SK-N-SH (cell line): ENCODE measurements around the gene ZIC3. TPM values are rescaled to one million over a fixed set of nuclear protein-coding genes. Genes with fewer than 3 reads are reported as not detected.

Experiments
- CTCF ChIA-PET: fragments of 300-600, 350-600 bp; formaldehyde crosslinking; extraction: SDS; loops from one replicate; lab custom pipeline; 2021; lab: Yijun Ruan, JAX
- POLR2A ChIA-PET: fragments of 350-600 bp; sonication (Branson Sonifier 250); formaldehyde crosslinking; extraction: SDS; loops from one replicate; lab custom pipeline; 2020; ENCODE audit warnings: antibody characterized with exemption, inconsistent platforms; lab: Yijun Ruan, JAX
- DNase-seq: peaks from one replicate; pipeline ENCODE4 v3.0.0; 2012
- H2AFZ ChIP-seq: fragments of 200-600 bp; sonication (generic); 2 replicates; pipeline ENCODE4 v1.8.1; 2016; ENCODE audit warnings: antibody characterized with exemption, mild to moderate bottlenecking, low read depth
- H3F3A ChIP-seq: fragments of 200-600 bp; sonication (generic); replicated peaks from 2 replicates; pipeline ENCODE3; 2016; ENCODE audit warnings: antibody characterized with exemption, mild to moderate bottlenecking; ENCODE audit not compliant: insufficient read depth
- H3K27ac ChIP-seq, 2 experiments: fragments of 200-500 bp in 1 of 2; fragments of 200-600 bp in 1 of 2; sonication (Bioruptor generic) in 1 of 2; sonication (generic), shearing (Covaris generic) in 1 of 2; 2 replicates each; pipeline versions ENCODE4 v1.5.1 to v1.6.1; 2014 to 2016; ENCODE audit warnings: low read depth in 2 of 2, inconsistent platforms in 1 of 2, low read length in 1 of 2, mild to moderate bottlenecking in 1 of 2, mixed read lengths in 1 of 2
- H3K27me3 ChIP-seq: fragments of 200-600 bp; sonication (generic), shearing (Covaris generic); 2 replicates; pipeline ENCODE4 v1.6.1; 2016; ENCODE audit warnings: mixed run types; ENCODE audit not compliant: insufficient read depth
- H3K36me3 ChIP-seq, 2 experiments: fragments of 200-500 bp in 1 of 2; fragments of 200-600 bp in 1 of 2; sonication (Bioruptor generic) in 1 of 2; sonication (generic) in 1 of 2; replicated peaks in 1 of 2; 2 replicates each; pipeline versions ENCODE3 to v1.5.1; 2014 to 2016; ENCODE audit warnings: low read length in 1 of 2, mild to moderate bottlenecking in 1 of 2; ENCODE audit not compliant: insufficient read depth in 2 of 2, control insufficient read depth in 1 of 2
- H3K4me1 ChIP-seq, 2 experiments: fragments of 200-500 bp in 1 of 2; fragments of 200-600 bp in 1 of 2; sonication (Bioruptor generic) in 1 of 2; sonication (generic), shearing (Covaris generic) in 1 of 2; 2 replicates each; pipeline versions ENCODE4 v1.5.1 to v1.6.1; 2014 to 2016; ENCODE audit warnings: low read depth in 1 of 2, low read length in 1 of 2, mixed run types in 1 of 2; ENCODE audit not compliant: insufficient read depth in 2 of 2, control insufficient read depth in 1 of 2
- H3K4me2 ChIP-seq: fragments of 200-600 bp; sonication (generic), shearing (Covaris generic); 2 replicates; pipeline ENCODE4 v1.6.1; 2017; ENCODE audit warnings: mixed run types
- H3K4me3 ChIP-seq, 2 experiments: fragments of 200-500 bp in 1 of 2; fragments of 200-600 bp in 1 of 2; sonication (Bioruptor generic) in 1 of 2; sonication (generic), shearing (Covaris generic) in 1 of 2; 2 replicates each; pipeline versions ENCODE4 v1.5.1 to v1.8.1; 2014 to 2016; ENCODE audit warnings: low read depth in 2 of 2, inconsistent platforms in 1 of 2, low read length in 1 of 2, mild to moderate bottlenecking in 1 of 2, mixed read lengths in 1 of 2, moderate library complexity in 1 of 2
- H3K79me2 ChIP-seq: fragments of 200-600 bp; sonication (generic); 2 replicates; pipeline ENCODE4 v1.8.1; 2017; ENCODE audit warnings: mild to moderate bottlenecking; ENCODE audit not compliant: insufficient read depth
- H3K9ac ChIP-seq: fragments of 200-600 bp; sonication (generic); 2 replicates; pipeline ENCODE4 v1.6.1; 2017; ENCODE audit warnings: mixed run types
- H3K9me2 ChIP-seq: fragments of 200-600 bp; sonication (generic); 2 replicates; pipeline ENCODE4 v1.6.1; 2017; ENCODE audit warnings: mixed run types
- H3K9me3 ChIP-seq: fragments of 200-600 bp; sonication (generic); 2 replicates; pipeline ENCODE4 v1.6.1; 2017; ENCODE audit warnings: mixed run types, mild to moderate bottlenecking, moderate library complexity
- H4K20me1 ChIP-seq: fragments of 200-600 bp; sonication (generic); 2 replicates; pipeline ENCODE4 v1.6.1; 2017; ENCODE audit warnings: mild to moderate bottlenecking, mixed run types; ENCODE audit not compliant: insufficient read depth
- CHD2 ChIP-seq: fragments of 150-350 bp; IDR thresholded peaks from 2 replicates; pipeline ENCODE4 v1.6.1; 2018; ENCODE audit warnings: low read length; ENCODE audit not compliant: partially characterized antibody
- ELF1 ChIP-seq: IDR thresholded peaks from 2 replicates; pipeline ENCODE4 v1.4.0; 2012
- FOSL2 ChIP-seq: IDR thresholded peaks from 2 replicates; pipeline ENCODE4 v1.4.0; 2012; ENCODE audit warnings: low read depth, mild to moderate bottlenecking, moderate library complexity, borderline replicate concordance
- JUND ChIP-seq: IDR thresholded peaks from 2 replicates; pipeline ENCODE4 v1.4.0; 2012
- MEF2A ChIP-seq: IDR thresholded peaks from 2 replicates; pipeline ENCODE4 v1.4.0; 2012; ENCODE audit warnings: low read depth, borderline replicate concordance
- MXI1 ChIP-seq: IDR thresholded peaks from 2 replicates; pipeline ENCODE4 v1.6.1; 2012; ENCODE audit warnings: mild to moderate bottlenecking, low read depth, low read length, improper control_type of control experiment
- NRF1 ChIP-seq: IDR thresholded peaks from 2 replicates; pipeline ENCODE4 v1.6.1; 2012; ENCODE audit warnings: low read depth, mild to moderate bottlenecking, low read length
- RAD21 ChIP-seq: IDR thresholded peaks from 2 replicates; pipeline ENCODE4 v1.6.1; 2012; ENCODE audit warnings: mild to moderate bottlenecking, low read length
- RFX5 ChIP-seq: IDR thresholded peaks from 2 replicates; pipeline ENCODE4 v1.6.1; 2012; ENCODE audit warnings: mild to moderate bottlenecking, improper control_type of control experiment, low read length
- SIN3A ChIP-seq: IDR thresholded peaks from 2 replicates; pipeline ENCODE4 v1.6.1; 2012; ENCODE audit warnings: low read depth, mild to moderate bottlenecking, low read length, moderate library complexity, borderline replicate concordance
- SMC3 ChIP-seq: IDR thresholded peaks from 2 replicates; pipeline ENCODE4 v1.6.1; 2012; ENCODE audit warnings: low read depth, low read length, improper control_type of control experiment
- TAF1 ChIP-seq: IDR thresholded peaks from 2 replicates; pipeline ENCODE4 v1.6.1; 2012; ENCODE audit warnings: low read depth, mild to moderate bottlenecking, low read length, moderate library complexity, borderline replicate concordance
- TCF12 ChIP-seq: IDR thresholded peaks from 2 replicates; pipeline ENCODE4 v1.4.0; 2012
- YY1 ChIP-seq: IDR thresholded peaks from 2 replicates; pipeline ENCODE4 v1.4.0; 2012; ENCODE audit warnings: low read depth, mild to moderate bottlenecking
- WGBS: methylation state at CpG from one replicate; pipeline ENCODE4 v1.1.6; 2017; ENCODE audit warnings: low lambda C conversion rate; 5-methylcytosine and 5-hydroxymethylcytosine counted together
- polyA plus RNA-seq, 3 experiments: library from polyadenylated mRNA; depleted of rRNA; stranded (reverse); fragments of >200 nt; gene quantifications; 2 replicates each; pipeline ENCODE4 v1.2.3, GENCODE V29; 2012
- TF ChIP-seq, protein P1 (sequence below): IDR thresholded peaks from 2 replicates; pipeline ENCODE4 v1.4.0; 2012; ENCODE audit warnings: low read depth
- TF ChIP-seq, protein P2 (sequence below): IDR thresholded peaks from 2 replicates; pipeline ENCODE4 v1.4.0; 2012; ENCODE audit warnings: low read depth, borderline replicate concordance
- TF ChIP-seq, protein P3 (sequence below): IDR thresholded peaks from 2 replicates; pipeline ENCODE4 v1.6.1; 2012; ENCODE audit warnings: mild to moderate bottlenecking, low read depth, low read length, moderate library complexity
- TF ChIP-seq, protein P4 (sequence below): fragments of 150-350 bp; IDR thresholded peaks from 2 replicates; pipeline ENCODE4 v1.6.1; 2017; ENCODE audit warnings: antibody characterized with exemption, low read length, low read depth, borderline replicate concordance

Gene ZIC3
- polyA plus RNA-seq, 1 of the 3 experiments (the other 2 are of a cell fraction) = not detected

DNA sequence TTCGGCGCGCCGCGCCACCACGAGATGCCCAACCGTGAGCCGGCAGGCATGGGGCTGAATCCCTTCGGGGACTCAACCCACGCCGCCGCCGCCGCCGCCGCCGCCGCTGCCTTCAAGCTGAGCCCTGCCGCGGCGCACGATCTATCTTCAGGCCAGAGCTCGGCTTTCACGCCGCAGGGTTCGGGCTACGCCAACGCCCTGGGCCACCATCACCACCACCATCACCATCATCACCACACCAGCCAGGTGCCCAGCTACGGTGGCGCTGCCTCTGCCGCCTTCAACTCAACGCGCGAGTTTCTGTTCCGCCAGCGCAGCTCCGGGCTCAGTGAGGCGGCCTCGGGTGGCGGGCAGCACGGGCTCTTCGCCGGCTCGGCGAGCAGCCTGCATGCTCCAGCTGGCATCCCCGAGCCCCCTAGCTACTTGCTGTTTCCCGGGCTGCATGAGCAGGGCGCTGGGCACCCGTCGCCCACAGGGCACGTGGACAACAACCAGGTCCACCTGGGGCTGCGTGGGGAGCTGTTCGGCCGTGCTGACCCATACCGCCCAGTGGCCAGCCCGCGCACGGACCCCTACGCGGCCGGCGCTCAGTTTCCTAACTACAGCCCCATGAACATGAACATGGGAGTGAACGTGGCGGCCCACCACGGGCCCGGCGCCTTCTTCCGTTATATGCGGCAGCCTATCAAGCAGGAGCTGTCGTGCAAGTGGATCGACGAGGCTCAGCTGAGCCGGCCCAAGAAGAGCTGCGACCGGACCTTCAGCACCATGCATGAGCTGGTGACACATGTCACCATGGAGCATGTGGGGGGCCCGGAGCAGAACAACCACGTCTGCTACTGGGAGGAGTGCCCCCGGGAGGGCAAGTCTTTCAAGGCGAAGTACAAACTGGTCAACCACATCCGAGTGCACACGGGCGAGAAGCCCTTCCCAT is 1.1 kb downstream of the ZIC3 start:
- no peak overlapping the region for H3K9ac ChIP-seq
- POLR2A ChIA-PET = no interaction called here
- TF ChIP-seq SMC3 = no peak
- TF ChIP-seq YY1 = no peak
- TF ChIP-seq, protein P1, sequence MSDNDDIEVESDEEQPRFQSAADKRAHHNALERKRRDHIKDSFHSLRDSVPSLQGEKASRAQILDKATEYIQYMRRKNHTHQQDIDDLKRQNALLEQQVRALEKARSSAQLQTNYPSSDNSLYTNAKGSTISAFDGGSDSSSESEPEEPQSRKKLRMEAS = no peak
- no peak for TF ChIP-seq CHD2
- TF ChIP-seq FOSL2 = no peak
- no peak for TF ChIP-seq MXI1
- no peak for TF ChIP-seq TAF1
- no peak for TF ChIP-seq MEF2A
- TF ChIP-seq, protein P2, sequence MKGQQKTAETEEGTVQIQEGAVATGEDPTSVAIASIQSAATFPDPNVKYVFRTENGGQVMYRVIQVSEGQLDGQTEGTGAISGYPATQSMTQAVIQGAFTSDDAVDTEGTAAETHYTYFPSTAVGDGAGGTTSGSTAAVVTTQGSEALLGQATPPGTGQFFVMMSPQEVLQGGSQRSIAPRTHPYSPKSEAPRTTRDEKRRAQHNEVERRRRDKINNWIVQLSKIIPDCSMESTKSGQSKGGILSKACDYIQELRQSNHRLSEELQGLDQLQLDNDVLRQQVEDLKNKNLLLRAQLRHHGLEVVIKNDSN = no peak
- no peak for TF ChIP-seq ELF1
- no peak for TF ChIP-seq RAD21
- TF ChIP-seq SIN3A = no peak
- no peak for TF ChIP-seq RFX5
- TF ChIP-seq TCF12 = no peak
- TF ChIP-seq NRF1 = no peak
- TF ChIP-seq, protein P3, sequence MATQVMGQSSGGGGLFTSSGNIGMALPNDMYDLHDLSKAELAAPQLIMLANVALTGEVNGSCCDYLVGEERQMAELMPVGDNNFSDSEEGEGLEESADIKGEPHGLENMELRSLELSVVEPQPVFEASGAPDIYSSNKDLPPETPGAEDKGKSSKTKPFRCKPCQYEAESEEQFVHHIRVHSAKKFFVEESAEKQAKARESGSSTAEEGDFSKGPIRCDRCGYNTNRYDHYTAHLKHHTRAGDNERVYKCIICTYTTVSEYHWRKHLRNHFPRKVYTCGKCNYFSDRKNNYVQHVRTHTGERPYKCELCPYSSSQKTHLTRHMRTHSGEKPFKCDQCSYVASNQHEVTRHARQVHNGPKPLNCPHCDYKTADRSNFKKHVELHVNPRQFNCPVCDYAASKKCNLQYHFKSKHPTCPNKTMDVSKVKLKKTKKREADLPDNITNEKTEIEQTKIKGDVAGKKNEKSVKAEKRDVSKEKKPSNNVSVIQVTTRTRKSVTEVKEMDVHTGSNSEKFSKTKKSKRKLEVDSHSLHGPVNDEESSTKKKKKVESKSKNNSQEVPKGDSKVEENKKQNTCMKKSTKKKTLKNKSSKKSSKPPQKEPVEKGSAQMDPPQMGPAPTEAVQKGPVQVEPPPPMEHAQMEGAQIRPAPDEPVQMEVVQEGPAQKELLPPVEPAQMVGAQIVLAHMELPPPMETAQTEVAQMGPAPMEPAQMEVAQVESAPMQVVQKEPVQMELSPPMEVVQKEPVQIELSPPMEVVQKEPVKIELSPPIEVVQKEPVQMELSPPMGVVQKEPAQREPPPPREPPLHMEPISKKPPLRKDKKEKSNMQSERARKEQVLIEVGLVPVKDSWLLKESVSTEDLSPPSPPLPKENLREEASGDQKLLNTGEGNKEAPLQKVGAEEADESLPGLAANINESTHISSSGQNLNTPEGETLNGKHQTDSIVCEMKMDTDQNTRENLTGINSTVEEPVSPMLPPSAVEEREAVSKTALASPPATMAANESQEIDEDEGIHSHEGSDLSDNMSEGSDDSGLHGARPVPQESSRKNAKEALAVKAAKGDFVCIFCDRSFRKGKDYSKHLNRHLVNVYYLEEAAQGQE = no peak
- TF ChIP-seq JUND = no peak
- TF ChIP-seq, protein P4, sequence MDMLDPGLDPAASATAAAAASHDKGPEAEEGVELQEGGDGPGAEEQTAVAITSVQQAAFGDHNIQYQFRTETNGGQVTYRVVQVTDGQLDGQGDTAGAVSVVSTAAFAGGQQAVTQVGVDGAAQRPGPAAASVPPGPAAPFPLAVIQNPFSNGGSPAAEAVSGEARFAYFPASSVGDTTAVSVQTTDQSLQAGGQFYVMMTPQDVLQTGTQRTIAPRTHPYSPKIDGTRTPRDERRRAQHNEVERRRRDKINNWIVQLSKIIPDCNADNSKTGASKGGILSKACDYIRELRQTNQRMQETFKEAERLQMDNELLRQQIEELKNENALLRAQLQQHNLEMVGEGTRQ = no peak
- no peaks in the 10 kb centered on the region for H3K36me3 ChIP-seq
- CTCF ChIA-PET = interaction anchor here (0.6 kb wide), 1 partner anchor 90 kb away, joined by 3 read pairs; no protein-coding TSS in a partner anchor
- no peak for DNase-seq
- no peaks in the 10 kb centered on the region for H3K79me2 ChIP-seq
- WGBS = 30% methylated on average over 25 of the region's 82 CpGs
- H4K20me1 ChIP-seq = no peaks in the 10 kb centered on the region
- no peak overlapping the region for H2AFZ ChIP-seq
- no peaks in the 10 kb centered on the region for H3K9me3 ChIP-seq
- no peak overlapping the region for H3K27ac ChIP-seq
- H3K4me1 ChIP-seq = no peaks in the 10 kb centered on the region
- H3K27me3 ChIP-seq = peaks cover 52% of the 10 kb centered on the region
- peak overlapping the region; percentile 67; the same call in 1 of the 2 replicates for H3K4me2 ChIP-seq
- H3K9me2 ChIP-seq = no peaks in the 10 kb centered on the region
- H3F3A ChIP-seq = no peaks in the 10 kb centered on the region
- no peak overlapping the region for H3K4me3 ChIP-seq
